Kidney epithelial cell (primary cell): ENCODE data around the gene R3HDM4. TPM values are rescaled to one million over a fixed set of nuclear protein-coding genes. Genes with fewer than 3 reads are reported as not detected.

Experiments
- DNase-seq: peaks from one replicate; pipeline ENCODE4 v3.0.0-alpha.2; 2010; ENCODE audit warnings: low read depth
- H3K27me3 ChIP-seq: 2 replicates; pipeline ENCODE4 v1.6.0; 2011; ENCODE audit warnings: low read length; ENCODE audit not compliant: control insufficient read depth, insufficient read depth
- H3K36me3 ChIP-seq: 2 replicates; pipeline ENCODE4 v1.5.1; 2011; ENCODE audit warnings: low read length; ENCODE audit not compliant: control insufficient read depth, insufficient read depth
- H3K4me3 ChIP-seq: 2 replicates; pipeline ENCODE4 v1.5.1; 2011; ENCODE audit warnings: low read depth, mild to moderate bottlenecking, control low read depth, low read length
- total RNA-seq: library from RNA; depleted of rRNA; stranded (reverse); fragments of >200 nt; gene quantifications from 2 replicates; pipeline ENCODE4 v1.2.3, GENCODE V29; 2015
- TF ChIP-seq, protein P1 (sequence below): IDR thresholded peaks from 2 replicates; pipeline ENCODE4 v1.5.1; 2011; ENCODE audit warnings: mild to moderate bottlenecking, moderate library complexity, low read length, control low read depth, inconsistent platforms; ENCODE audit not compliant: insufficient read depth, poor library complexity, severe bottlenecking

Gene R3HDM4
- total RNA-seq, 1 donor from 2014 or later, result 61.5 TPM

DNA sequence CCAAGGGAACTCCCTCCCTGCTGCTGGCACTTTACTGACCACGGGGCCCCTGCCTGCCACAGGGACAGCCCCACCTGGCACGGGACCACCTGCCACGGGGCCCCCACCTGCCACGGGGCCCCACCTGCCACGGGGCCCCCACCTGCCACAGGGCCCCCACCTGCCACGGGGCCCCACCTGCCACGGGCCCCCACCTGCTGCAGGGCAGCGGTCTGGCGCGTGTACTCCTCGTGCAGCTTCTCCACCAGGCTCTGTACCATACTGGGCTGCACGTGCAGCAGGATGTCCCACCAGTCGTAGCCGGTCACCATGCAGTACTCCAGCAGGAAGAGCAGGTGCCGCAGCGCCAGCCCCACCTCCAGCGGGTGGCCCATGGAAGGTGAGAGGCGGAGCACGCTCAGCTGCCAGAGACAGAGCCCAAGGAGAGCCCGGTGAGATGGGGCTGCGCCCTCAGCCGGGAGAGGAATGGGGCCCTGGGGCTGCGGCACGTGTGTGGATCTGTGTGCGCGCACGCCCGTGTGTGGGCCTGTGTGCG, 36.2 kb downstream of the R3HDM4 start:
- TF ChIP-seq, protein P1, sequence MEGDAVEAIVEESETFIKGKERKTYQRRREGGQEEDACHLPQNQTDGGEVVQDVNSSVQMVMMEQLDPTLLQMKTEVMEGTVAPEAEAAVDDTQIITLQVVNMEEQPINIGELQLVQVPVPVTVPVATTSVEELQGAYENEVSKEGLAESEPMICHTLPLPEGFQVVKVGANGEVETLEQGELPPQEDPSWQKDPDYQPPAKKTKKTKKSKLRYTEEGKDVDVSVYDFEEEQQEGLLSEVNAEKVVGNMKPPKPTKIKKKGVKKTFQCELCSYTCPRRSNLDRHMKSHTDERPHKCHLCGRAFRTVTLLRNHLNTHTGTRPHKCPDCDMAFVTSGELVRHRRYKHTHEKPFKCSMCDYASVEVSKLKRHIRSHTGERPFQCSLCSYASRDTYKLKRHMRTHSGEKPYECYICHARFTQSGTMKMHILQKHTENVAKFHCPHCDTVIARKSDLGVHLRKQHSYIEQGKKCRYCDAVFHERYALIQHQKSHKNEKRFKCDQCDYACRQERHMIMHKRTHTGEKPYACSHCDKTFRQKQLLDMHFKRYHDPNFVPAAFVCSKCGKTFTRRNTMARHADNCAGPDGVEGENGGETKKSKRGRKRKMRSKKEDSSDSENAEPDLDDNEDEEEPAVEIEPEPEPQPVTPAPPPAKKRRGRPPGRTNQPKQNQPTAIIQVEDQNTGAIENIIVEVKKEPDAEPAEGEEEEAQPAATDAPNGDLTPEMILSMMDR, result no peak
- Histone ChIP-seq H3K36me3 (peaks cover 5% of the 10 kb centered on the region), H3K4me3 (no peak overlapping the region), H3K27me3 (no peaks in the 10 kb centered on the region)
- no peak for DNase-seq

DNA sequence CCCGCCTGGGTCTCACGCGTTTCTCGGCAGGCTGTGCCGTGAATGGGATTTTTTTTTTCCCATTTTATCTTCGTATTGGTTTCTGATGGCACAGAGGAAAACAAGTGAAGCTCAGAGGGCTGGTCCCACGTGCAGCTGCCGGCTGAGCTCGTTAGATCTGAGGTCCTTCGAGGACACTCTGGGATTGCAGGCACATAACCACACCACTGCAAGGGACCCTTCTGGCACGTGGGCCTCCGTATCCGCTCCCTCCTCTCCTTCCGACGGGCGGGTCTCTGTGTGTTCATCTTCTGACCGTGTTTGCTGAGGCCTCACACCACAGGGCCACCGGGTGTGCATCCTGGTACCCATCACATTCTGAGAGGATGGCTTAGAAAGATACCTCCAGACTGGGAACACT, 36.9 kb downstream of the R3HDM4 start:
- no peak for DNase-seq
- no peak overlapping the region for H3K4me3 ChIP-seq
- no peaks in the 10 kb centered on the region for H3K27me3 ChIP-seq
- TF ChIP-seq, protein P1, result no peak
- peaks cover 5% of the 10 kb centered on the region for H3K36me3 ChIP-seq

- Histone ChIP-seq H3K27me3 (no peaks in the 10 kb centered on the region), H3K36me3 (peaks cover 5% of the 10 kb centered on the region), H3K4me3 (no peak overlapping the region)
- DNase-seq, result no peak
- TF ChIP-seq, protein P1, result no peak
These were observed 37.6 kb downstream of the R3HDM4 start for GRCh38 chr19:875265-875879.

- TF ChIP-seq, protein P1, result no peak
- no peak for DNase-seq
- H3K36me3 ChIP-seq, result peaks cover 5% of the 10 kb centered on the region
- H3K27me3 ChIP-seq, result no peaks in the 10 kb centered on the region
- H3K4me3 ChIP-seq, result no peak overlapping the region
These were observed 39.4 kb downstream of the R3HDM4 start for GRCh38 chr19:873561-874041.

- Histone ChIP-seq H3K27me3 (no peaks in the 10 kb centered on the region), H3K4me3 (no peak overlapping the region), H3K36me3 (peaks cover 5% of the 10 kb centered on the region)
- no peak for DNase-seq
- TF ChIP-seq, protein P1, result no peak
These were observed 39.9 kb downstream of the R3HDM4 start for GRCh38 chr19:873084-873483.
